ENCODE data around the gene AFDN.
"Not testable (repeated sequence)": the region's sequence is repeated elsewhere in the genome, so short reads cannot be mapped to it uniquely, and the experiment has no call there.

AFDN gene

GRCh38 chr6:167960579-167960978, 133.9 kb downstream of the AFDN start:
- DNase-seq = no peak

DNA sequence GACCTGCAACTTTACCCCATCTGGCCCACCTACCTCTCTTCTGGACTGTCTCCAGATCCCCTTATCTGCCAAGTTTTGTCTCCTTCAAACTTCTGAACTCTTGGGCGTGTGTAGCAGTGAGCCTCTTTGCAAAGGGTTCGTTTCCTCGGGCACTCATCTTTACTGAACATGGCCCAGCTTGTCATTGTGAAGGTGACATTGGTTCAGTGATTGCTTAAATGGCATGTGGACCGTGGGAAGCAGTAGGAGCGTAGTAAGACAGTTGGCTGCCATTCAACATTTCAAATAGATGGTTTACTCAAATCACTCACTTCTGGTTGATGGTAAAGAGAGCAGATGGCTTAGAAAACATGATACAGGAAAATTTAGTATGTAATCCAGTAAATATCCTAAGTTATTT, 136.0 kb downstream of the AFDN start:
- no peak for DNase-seq

- DNase-seq = no peak
Observed at GRCh38 chr6:167963589-167964057, 136.9 kb downstream of the AFDN start.

DNA sequence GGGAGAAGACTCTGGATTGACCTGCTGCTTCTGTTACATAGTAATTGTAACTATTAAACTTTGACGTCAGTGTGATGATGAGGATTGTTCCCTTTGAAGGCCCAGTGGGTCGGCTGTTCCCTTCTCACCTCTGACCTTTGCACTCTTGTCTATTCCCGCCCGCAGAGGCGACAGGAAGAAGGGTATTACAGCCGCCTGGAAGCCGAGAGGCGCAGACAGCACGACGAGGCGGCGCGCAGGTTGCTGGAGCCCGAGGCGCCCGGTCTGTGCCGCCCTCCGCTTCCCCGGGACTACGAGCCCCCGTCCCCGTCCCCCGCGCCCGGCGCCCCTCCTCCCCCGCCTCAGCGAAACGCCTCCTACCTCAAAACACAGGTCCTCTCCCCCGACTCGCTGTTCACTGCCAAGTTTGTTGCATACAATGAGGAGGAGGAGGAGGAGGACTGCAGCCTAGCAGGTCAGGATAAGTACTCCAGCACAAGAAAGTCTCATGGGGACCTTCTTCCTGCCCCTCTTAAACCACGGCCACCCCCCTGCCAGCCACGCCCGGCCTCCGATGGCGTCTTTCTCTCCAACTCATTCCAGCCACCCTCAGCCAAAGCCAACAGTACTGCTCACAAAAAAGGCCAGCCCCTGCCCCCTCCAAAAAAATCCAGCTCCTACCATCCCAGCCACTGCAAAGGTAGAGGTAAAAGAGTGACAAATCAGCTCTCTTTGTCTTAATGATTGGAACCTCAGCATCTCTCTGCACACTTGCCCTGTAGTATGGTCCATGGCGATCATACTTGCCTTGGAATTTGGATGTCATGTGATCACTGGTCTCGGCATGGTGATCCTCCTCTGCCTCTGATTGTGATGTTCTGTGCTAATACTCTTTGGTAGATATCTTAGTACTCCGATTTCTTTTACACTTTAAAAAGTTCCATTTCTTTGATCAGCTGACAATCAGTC, 139.2 kb downstream of the AFDN start:
- DNase-seq = no peak

DNA sequence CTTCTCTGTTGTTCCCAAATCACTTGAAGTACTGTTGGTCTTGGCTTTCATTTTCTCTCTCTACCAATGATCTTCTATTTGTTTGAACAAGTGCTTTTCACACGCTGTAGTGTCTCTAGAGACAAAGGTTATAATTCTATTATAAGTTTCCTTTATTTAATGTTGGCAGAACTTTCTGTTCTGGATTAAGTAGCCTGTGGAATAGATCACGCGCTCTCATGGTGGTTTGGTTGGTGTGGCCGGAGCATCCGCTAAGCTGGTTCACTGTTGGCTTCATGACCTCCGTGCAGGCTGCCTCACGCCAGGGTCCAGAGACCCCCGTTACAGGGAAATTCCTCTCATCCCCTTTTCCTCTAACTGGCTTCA, 139.8 kb downstream of the AFDN start:
- DNase-seq = no peak

DNA sequence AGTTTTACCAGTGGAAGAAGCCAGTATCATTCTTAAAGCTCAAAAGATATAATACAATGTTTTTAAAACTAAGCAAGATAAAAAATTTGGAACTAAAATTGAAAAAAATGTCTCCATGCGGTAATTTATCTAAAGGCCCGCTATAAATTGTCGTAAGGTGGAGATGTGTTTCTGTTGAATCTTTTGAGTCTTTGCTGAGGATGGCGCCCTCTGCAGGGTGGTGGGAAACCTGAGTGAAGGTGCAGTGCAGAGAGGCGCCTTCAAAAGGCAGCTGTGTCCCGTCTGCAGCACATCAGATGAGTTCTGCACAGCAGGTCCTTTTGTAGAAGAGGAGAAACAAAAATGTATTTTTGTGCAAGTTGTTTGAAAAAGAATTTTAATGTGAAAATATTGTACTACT, 141.4 kb downstream of the AFDN start:
- peak; percentile 44 for DNase-seq

DNA sequence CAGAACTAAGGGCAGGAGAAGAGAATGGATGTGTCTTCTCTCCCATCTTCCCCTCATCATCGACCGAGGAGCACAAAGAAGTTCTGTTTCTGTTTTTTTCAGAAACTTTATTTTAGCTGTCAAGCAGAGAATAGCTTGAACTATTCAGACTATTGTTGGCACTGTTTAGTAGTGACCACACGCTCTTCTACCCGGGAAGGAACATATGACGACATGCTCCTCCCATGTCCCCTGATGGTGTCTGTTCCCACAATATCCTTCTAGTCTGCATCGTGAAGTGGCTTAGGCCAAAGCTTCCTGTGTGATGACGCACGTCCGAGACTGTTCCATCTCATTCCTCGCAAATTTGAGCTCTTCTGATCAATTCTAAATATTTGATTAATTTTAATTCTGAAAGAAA, 143.5 kb downstream of the AFDN start:
- no peak for DNase-seq

DNA sequence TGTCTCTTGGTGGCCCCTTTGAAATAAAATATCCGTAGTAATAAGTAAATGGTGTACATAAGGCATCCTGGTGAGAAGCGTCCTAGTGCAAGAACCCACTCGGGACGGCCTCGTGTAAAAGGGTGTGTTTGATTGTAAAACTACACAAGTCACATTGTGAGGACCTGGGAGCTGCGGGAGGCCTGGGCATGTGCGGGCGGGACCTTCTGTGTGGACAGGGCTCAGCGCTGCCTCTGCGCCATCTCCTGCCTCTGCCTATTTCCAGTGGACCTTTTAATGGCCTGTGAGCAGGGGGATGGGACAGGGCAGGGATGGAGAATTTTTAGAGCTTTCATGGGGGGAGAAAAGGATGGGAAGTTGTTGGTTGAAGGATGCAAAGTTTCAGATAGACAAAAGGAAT, 145.5 kb downstream of the AFDN start:
- DNase-seq = no peak

DNA sequence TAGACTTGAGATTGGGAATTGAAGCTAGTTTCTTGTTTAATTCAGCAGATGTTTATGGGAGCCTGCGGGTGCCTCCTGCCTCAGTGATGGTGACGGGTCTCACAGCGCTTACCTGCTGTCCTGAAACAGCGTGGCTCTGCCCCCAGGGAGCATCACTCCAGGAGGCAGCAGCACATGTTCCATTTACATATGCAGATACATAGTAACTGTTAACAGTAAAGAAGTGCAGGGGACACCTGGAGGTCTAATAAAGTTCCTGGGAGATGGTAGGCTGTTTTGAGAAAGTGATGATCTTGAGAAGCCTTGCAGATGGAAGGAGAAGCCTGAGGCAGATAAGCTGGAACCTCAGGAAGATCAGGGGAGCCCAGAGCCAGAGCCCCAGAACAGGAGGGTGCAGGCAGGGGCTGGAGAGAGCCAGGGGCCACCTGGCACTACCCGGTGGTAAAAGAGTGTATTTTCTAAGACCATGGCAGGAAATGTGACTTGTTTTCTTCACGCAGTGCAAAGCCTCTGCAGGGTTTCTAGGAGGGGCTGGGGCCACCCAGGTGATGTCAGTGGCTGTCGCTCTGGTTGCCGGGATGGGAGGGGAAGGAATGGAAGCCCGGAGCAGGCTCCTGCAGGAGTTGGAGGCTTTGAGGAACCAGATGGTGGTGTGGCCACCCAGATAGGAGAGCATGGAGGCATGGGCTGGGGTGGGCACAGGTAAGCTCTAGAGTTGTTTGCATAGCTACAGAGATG, 146.6 kb downstream of the AFDN start:
- no peak for DNase-seq

- DNase-seq = no peak
Observed at GRCh38 chr6:167974640-167975344, 148.1 kb downstream of the AFDN start.

DNA sequence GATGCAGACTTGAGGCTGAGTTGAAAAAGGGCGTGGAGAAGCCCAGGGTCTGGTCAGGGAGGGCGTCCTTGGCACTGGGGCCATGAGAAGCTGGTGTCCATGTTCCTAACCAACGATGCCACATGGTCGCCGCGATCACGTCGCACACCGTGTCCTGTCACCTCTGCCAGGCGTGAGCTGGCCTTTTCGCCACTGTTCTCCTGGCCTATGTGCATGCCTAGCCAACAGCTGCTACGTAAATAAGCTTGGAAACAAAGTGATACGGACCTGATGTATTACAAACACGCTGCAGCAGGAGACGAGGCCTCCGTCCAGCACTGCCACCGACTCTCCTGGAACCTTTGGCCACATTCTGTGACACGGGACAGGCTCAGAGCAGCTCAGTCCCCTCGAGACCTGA, 148.7 kb downstream of the AFDN start:
- no peak for DNase-seq

DNA sequence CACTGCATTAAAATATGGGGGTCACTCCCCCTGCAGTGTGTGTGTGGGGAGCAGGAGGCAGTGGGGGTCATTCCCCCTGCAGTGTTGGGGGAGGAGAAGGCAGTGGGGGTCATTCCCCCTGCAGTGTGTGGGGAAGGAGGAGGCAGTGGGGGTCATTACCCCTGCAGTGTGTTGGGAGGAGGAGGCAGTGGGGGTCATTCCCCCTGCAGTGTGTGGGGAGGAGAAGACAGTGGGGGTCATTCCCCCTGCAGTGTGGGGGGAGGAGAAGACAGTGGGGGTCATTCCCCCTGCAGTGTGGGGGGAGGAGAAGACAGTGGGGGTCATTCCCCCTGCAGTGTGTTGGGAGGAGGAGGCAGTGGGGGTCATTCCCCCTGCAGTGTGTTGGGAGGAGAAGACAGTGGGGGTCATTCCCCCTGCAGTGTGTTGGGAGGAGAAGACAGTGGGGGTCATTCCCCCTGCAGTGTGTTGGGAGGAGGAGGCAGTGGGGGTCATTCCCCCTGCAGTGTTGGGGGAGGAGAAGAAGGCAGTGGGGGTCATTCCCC, 149.5 kb downstream of the AFDN start:
- DNase-seq = not testable (repeated sequence)

DNA sequence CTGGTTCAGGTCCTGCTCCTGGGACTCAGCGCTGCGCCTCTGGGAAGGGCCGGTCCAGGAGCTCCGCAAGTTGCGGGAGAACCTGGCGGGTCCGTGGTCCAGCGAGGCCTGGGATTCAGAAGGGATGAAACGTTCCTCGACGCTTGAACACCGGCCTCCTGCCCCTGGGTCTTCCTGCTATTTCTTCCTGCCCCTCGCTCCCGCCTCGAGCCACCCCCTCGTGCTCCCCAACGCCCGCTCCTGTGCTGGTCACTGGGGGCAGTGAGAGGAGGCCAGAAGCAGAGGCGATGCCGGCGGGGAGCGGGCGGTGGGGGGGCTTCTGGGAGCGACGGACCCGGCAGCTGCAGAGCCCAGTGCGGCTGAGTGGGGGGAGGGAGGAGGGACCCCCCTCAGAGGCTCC, 150.0 kb downstream of the AFDN start:
- no peak for DNase-seq

DNA sequence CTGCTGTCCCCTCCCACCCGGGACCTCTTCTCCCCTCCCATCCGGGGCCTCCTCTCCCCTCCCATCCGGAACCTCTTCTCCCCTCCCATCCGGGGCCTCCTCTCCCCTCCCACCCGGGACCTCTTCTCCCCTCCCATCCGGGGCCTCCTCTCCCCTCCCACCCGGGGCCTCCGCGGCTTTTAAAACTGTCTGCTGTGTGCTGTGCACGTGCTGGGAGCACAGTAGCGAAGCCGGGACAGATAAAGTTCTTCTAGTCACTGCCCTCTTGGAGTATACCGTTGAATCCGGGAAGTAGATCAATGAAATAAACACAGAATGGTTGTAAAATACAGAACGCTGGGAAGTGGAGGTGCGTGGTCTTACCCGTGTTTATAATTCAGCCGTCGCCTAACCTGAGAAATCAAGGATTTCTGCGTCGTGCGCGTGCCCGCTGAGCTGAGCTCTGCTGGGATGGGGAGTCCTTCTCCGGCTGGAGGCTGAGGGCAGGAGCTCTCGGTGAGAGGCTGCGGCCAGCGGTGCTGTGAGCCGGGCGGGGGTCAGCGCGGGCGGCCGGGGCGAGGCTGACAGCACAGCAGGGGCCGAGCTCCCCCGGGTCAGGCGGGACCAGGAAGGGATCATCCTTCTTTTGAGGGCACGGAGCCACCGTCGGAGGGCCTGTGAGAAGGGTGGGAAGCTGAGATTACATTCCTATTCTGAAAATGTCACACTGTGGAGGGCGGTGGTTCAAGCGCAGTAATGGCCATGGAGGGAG, 151.2 kb downstream of the AFDN start:
- DNase-seq = no peak

GRCh38 chr6:167978607-167979006, 151.9 kb downstream of the AFDN start:
- no peak for DNase-seq

DNA sequence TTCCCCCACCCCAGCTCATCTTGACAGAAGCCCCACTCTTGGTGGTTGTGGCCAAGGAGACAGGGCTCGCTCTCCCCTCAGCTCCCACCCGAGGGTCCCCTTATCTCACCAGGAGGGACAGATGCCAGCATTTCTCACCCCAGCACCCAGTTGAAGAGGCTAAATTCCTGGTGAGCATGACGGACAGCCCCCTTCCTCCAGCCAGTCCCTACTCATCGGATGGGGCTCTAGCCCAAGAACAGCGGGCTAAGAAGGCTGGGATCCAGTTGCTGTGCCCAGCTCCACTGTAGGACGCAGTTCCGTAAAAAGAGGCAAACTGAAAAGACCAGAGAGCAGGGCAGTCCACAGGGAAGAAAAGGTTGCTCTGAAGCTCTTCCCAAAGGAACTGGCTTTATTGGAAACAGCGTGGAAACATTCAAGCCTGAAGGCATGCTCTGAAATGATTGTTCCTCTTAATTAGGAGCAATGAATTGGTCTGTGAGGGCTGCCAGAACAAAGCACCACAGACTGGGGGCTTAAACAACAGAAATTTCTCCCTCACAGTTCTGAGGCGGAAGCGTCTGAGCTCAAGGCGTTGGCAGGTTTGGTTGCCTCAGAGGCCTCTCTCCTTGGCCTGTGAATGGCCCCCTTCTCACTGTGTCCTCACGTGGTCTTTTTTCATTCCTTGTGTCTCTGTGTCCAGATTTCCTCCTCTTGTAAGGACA, 152.9 kb downstream of the AFDN start:
- DNase-seq = no peak

- DNase-seq = no peak
Observed at GRCh38 chr6:167980911-167981580, 154.3 kb downstream of the AFDN start.

- DNase-seq = no peak
Observed at GRCh38 chr6:167981916-167982462, 155.3 kb downstream of the AFDN start.

GRCh38 chr6:167984144-167984719, 157.5 kb downstream of the AFDN start:
- no peak for DNase-seq

- peak; percentile 12 for DNase-seq
Observed at GRCh38 chr6:167984876-167985604, 158.3 kb downstream of the AFDN start.

Measured in kidney glomerular epithelial cell (primary cell).